Left lung (tissue), 10 donors: ENCODE data around the gene MAGI1. TPM values are rescaled to one million over a fixed set of nuclear protein-coding genes. Genes with fewer than 3 reads are reported as not detected.

Source experiments
- ATAC-seq: fragments of 200-7000 bp; cut with Tn5 transposase; one replicate; pipeline ENCODE4 v1.9.1; 2020; ENCODE audit warnings: moderate library complexity
- DNase-seq, 4 donors: peaks; one replicate each; pipeline ENCODE4 v3.0.0-alpha.2; 2013 to 2020
- H3K27ac ChIP-seq, 2 donors: fragments of 200-600 bp; sonication (generic) in 1 of 2; one replicate each; pipeline versions ENCODE4 v1.5.0 to v1.8.0; 2020 to 2021
- H3K27me3 ChIP-seq, 2 donors: fragments of 200-600 bp; sonication (generic) in 1 of 2; one replicate each; pipeline versions ENCODE4 v1.5.0 to v1.8.0; 2020 to 2021
- H3K36me3 ChIP-seq, 2 donors: fragments of 200-600 bp; sonication (generic) in 1 of 2; one replicate each; pipeline versions ENCODE4 v1.5.0 to v1.8.0; 2020 to 2021
- H3K4me1 ChIP-seq, 2 donors: fragments of 200-600 bp; one replicate each; pipeline ENCODE4 v1.8.0; 2021
- H3K4me3 ChIP-seq, 2 donors: fragments of 200-600 bp; sonication (generic) in 1 of 2; one replicate each; pipeline versions ENCODE4 v1.5.0 to v1.8.0; 2020 to 2021; ENCODE audit warnings: mild to moderate bottlenecking in 1 of 2
- H3K9me3 ChIP-seq, 2 donors: fragments of 200-600 bp; sonication (generic) in 1 of 2; one replicate each; pipeline versions ENCODE4 v1.5.0 to v1.8.0; 2020 to 2021
- CTCF ChIP-seq, 2 donors: fragments of 200-600 bp; sonication (generic) in 1 of 2; IDR thresholded peaks; one replicate each; pipeline versions ENCODE4 v1.5.0 to v1.8.0; 2021; ENCODE audit warnings: antibody characterized with exemption in 2 of 2
- intact Hi-C, 2 donors: fragments of 100-400 bp; cut with DNase I; formaldehyde crosslinking; loops; one replicate each; pipeline versions ENCODE4 v1.11.2 to v1.14.2; 2022
- polyA plus RNA-seq, 6 donors: library from polyadenylated mRNA; unstranded; fragments of 120-200 nt; gene quantifications; one replicate each; pipeline ENCODE4 v1.2.1, GENCODE V29; 2013; ENCODE audit not compliant: insufficient read length in 6 of 6
- total RNA-seq, 2 donors: library from RNA; stranded (reverse); fragmentation: NEBNext Ultra II Directional; extraction: Animal tissue kit (Norgen Biotek cat#: 25700); gene quantifications; one replicate each; pipeline ENCODE4 v1.2.1, GENCODE V29; 2021
- donor health status: DM: no; HTN: yes; CAD: no.
- donor health status: DM: no; HTN: no; CAD: no.

The MAGI1 gene
- total and polyA plus RNA-seq, 8 donors = 25.4 to 32.0 (median 28.7) TPM

GRCh38 chr3:65783117-65783516 lies 255.6 kb downstream of the MAGI1 start:
- TF ChIP-seq CTCF (IDR thresholded peaks at IDR 0.05) = no peak
- H3K27ac ChIP-seq = no peak overlapping the region
- no peaks in the 10 kb centered on the region for H3K36me3 ChIP-seq
- intact Hi-C loops = no loop called here
- H3K9me3 ChIP-seq = no peaks in the 10 kb centered on the region
- no peak for ATAC-seq
- no peaks in the 10 kb centered on the region for H3K27me3 ChIP-seq
- no peak for DNase-seq
- no peak overlapping the region for H3K4me3 ChIP-seq
- no peaks in the 10 kb centered on the region for H3K4me1 ChIP-seq

GRCh38 chr3:65781594-65781993 lies 257.1 kb downstream of the MAGI1 start:
- TF ChIP-seq CTCF (IDR thresholded peaks at IDR 0.05) = no peak
- Histone ChIP-seq H3K36me3 (no peaks in the 10 kb centered on the region), H3K27me3 (no peaks in the 10 kb centered on the region), H3K9me3 (no peaks in the 10 kb centered on the region), H3K4me3 (no peak overlapping the region), H3K4me1 (no peaks in the 10 kb centered on the region), H3K27ac (no peak overlapping the region)
- no peak for ATAC-seq
- intact Hi-C loops = no loop called here
- no peak for DNase-seq

GRCh38 chr3:65779390-65779789 lies 259.3 kb downstream of the MAGI1 start:
- Histone ChIP-seq H3K9me3 (no peaks in the 10 kb centered on the region), H3K4me3 (no peak overlapping the region), H3K36me3 (no peaks in the 10 kb centered on the region), H3K27me3 (no peaks in the 10 kb centered on the region), H3K27ac (no peak overlapping the region), H3K4me1 (no peaks in the 10 kb centered on the region)
- DNase-seq (no peak), ATAC-seq (no peak)
- no peak for TF ChIP-seq CTCF (IDR thresholded peaks at IDR 0.05)
- intact Hi-C loops = no loop called here

GRCh38 chr3:65778968-65779367 lies 259.8 kb downstream of the MAGI1 start:
- intact Hi-C loops = no loop called here
- Histone ChIP-seq H3K27me3 (no peaks in the 10 kb centered on the region), H3K36me3 (no peaks in the 10 kb centered on the region), H3K4me1 (no peaks in the 10 kb centered on the region), H3K4me3 (no peak overlapping the region), H3K9me3 (no peaks in the 10 kb centered on the region), H3K27ac (no peak overlapping the region)
- ATAC-seq = no peak
- no peak for TF ChIP-seq CTCF (IDR thresholded peaks at IDR 0.05)
- DNase-seq = no peak

GRCh38 chr3:65777050-65777449 lies 261.7 kb downstream of the MAGI1 start:
- DNase-seq (no peak), ATAC-seq (no peak)
- no peak overlapping the region for H3K27ac ChIP-seq
- no peaks in the 10 kb centered on the region for H3K27me3 ChIP-seq
- H3K36me3 ChIP-seq = no peaks in the 10 kb centered on the region
- intact Hi-C loops = no loop called here
- no peaks in the 10 kb centered on the region for H3K9me3 ChIP-seq
- no peaks in the 10 kb centered on the region for H3K4me1 ChIP-seq
- no peak overlapping the region for H3K4me3 ChIP-seq
- TF ChIP-seq CTCF (IDR thresholded peaks at IDR 0.05) = no peak
